HuH-7.5 (cell line): ENCODE measurements around the gene CDC20B.
"Not testable (repeated sequence)": the region's sequence is repeated elsewhere in the genome, so short reads cannot be mapped to it uniquely, and the experiment has no call there.

ENCODE experiments used
- DNase-seq: peaks from one replicate; pipeline ENCODE4 v3.0.0; 2011; ENCODE audit warnings: low spot score

The CDC20B gene

GRCh38 chr5:55160493-55161209 lies 12.3 kb downstream of the CDC20B start:
- DNase-seq: no peak

- DNase-seq: no peak
Observed at GRCh38 chr5:55159763-55160492, 13.0 kb downstream of the CDC20B start, which contains the start of gene GPX8. GPX8 (plus strand) TSS chr5:55160171; CDS start chr5:55160193, 22 bp downstream.

GRCh38 chr5:55154873-55155272 lies 18.1 kb downstream of the CDC20B start:
- no peak for DNase-seq

GRCh38 chr5:55151923-55152842 lies 20.8 kb downstream of the CDC20B start:
- no peak for DNase-seq

GRCh38 chr5:55149308-55149795 lies 23.6 kb downstream of the CDC20B start:
- no peak for DNase-seq

GRCh38 chr5:55146543-55147151 lies 26.3 kb downstream of the CDC20B start:
- peak; percentile 16 for DNase-seq

GRCh38 chr5:55146080-55146479 lies 26.9 kb downstream of the CDC20B start:
- DNase-seq: no peak

GRCh38 chr5:55143624-55144023 lies 29.4 kb downstream of the CDC20B start:
- DNase-seq: no peak

- DNase-seq: no peak
Observed at GRCh38 chr5:55141945-55142690, 30.9 kb downstream of the CDC20B start.

- DNase-seq: no peak
Observed at GRCh38 chr5:55140908-55141665, 31.9 kb downstream of the CDC20B start.

GRCh38 chr5:55136521-55136920 lies 36.5 kb downstream of the CDC20B start:
- DNase-seq: no peak

- no peak for DNase-seq
Observed at GRCh38 chr5:55134053-55134722, 38.8 kb downstream of the CDC20B start.

- DNase-seq: no peak
Observed at GRCh38 chr5:55123365-55123764, 49.6 kb downstream of the CDC20B start.

GRCh38 chr5:55114061-55114460 lies 58.9 kb downstream of the CDC20B start:
- no peak for DNase-seq

GRCh38 chr5:55113327-55113726 lies 59.6 kb downstream of the CDC20B start:
- DNase-seq: no peak

GRCh38 chr5:55110217-55110616 lies 62.8 kb downstream of the CDC20B start:
- DNase-seq: no peak

- DNase-seq: no peak
Observed at GRCh38 chr5:55108661-55109060, 64.3 kb downstream of the CDC20B start.

GRCh38 chr5:55105976-55106375 lies 67.0 kb downstream of the CDC20B start:
- DNase-seq: not testable (repeated sequence)

GRCh38 chr5:55104946-55105701 lies 67.9 kb downstream of the CDC20B start:
- no peak for DNase-seq
